SK-N-SH (cell line): Measurements from ENCODE around the gene ANLN.
"Not testable (repeated sequence)": the region's sequence is repeated elsewhere in the genome, so short reads cannot be mapped to it uniquely, and the experiment has no call there.

ENCODE experiments used
- CHD2 ChIP-seq: fragments of 150-350 bp; IDR thresholded peaks from 2 replicates; pipeline ENCODE4 v1.6.1; 2018; ENCODE audit warnings: low read length; ENCODE audit not compliant: partially characterized antibody
- ELF1 ChIP-seq: IDR thresholded peaks from 2 replicates; pipeline ENCODE4 v1.4.0; 2012
- FOSL2 ChIP-seq: IDR thresholded peaks from 2 replicates; pipeline ENCODE4 v1.4.0; 2012; ENCODE audit warnings: low read depth, mild to moderate bottlenecking, moderate library complexity, borderline replicate concordance
- GABPA ChIP-seq: IDR thresholded peaks from 2 replicates; pipeline ENCODE4 v1.4.0; 2012; ENCODE audit warnings: low read depth, mild to moderate bottlenecking
- NFIC ChIP-seq: IDR thresholded peaks from 2 replicates; pipeline ENCODE4 v1.4.0; 2012; ENCODE audit warnings: borderline replicate concordance
- RAD21 ChIP-seq: IDR thresholded peaks from 2 replicates; pipeline ENCODE4 v1.6.1; 2012; ENCODE audit warnings: mild to moderate bottlenecking, low read length
- RCOR1 ChIP-seq: fragments of 150-350 bp; IDR thresholded peaks from 2 replicates; pipeline ENCODE4 v1.6.1; 2017; ENCODE audit warnings: antibody characterized with exemption, low read length
- RFX5 ChIP-seq: IDR thresholded peaks from 2 replicates; pipeline ENCODE4 v1.6.1; 2012; ENCODE audit warnings: mild to moderate bottlenecking, improper control_type of control experiment, low read length
- SIN3A ChIP-seq: IDR thresholded peaks from 2 replicates; pipeline ENCODE4 v1.6.1; 2012; ENCODE audit warnings: low read depth, mild to moderate bottlenecking, low read length, moderate library complexity, borderline replicate concordance
- TAF1 ChIP-seq: IDR thresholded peaks from 2 replicates; pipeline ENCODE4 v1.6.1; 2012; ENCODE audit warnings: low read depth, mild to moderate bottlenecking, low read length, moderate library complexity, borderline replicate concordance
- TF ChIP-seq, protein P1 (sequence below): IDR thresholded peaks from 2 replicates; pipeline ENCODE4 v1.6.1; 2012; ENCODE audit warnings: mild to moderate bottlenecking, low read depth, low read length, moderate library complexity
- TF ChIP-seq, protein P2 (sequence below): IDR thresholded peaks from 2 replicates; pipeline ENCODE4 v1.4.0; 2012; ENCODE audit warnings: low read depth
- TF ChIP-seq, protein P3 (sequence below): fragments of 200-600 bp; sonication (generic); IDR thresholded peaks from 2 replicates; pipeline ENCODE4 v1.6.1; 2017; ENCODE audit warnings: antibody characterized with exemption, mild to moderate bottlenecking, moderate library complexity

DNA sequence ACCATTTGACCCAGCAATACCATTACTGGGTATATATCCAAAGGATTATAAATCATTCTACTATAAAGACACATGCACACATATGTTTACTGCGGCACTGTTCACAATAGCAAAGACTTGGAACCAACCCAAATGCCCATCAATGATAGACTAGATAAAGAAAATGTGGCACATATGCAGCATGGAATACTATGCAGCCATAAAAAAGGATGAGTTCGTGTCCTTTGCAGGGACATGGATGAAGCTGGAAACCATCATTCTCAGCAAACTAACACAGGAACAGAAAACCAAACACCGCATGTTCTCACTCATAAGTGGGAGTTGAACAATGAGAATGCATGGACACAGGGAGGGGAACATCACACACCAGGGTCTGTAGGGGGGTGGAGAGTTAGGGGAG is 6.4 kb upstream of the ANLN start:
- TF ChIP-seq, protein P1, sequence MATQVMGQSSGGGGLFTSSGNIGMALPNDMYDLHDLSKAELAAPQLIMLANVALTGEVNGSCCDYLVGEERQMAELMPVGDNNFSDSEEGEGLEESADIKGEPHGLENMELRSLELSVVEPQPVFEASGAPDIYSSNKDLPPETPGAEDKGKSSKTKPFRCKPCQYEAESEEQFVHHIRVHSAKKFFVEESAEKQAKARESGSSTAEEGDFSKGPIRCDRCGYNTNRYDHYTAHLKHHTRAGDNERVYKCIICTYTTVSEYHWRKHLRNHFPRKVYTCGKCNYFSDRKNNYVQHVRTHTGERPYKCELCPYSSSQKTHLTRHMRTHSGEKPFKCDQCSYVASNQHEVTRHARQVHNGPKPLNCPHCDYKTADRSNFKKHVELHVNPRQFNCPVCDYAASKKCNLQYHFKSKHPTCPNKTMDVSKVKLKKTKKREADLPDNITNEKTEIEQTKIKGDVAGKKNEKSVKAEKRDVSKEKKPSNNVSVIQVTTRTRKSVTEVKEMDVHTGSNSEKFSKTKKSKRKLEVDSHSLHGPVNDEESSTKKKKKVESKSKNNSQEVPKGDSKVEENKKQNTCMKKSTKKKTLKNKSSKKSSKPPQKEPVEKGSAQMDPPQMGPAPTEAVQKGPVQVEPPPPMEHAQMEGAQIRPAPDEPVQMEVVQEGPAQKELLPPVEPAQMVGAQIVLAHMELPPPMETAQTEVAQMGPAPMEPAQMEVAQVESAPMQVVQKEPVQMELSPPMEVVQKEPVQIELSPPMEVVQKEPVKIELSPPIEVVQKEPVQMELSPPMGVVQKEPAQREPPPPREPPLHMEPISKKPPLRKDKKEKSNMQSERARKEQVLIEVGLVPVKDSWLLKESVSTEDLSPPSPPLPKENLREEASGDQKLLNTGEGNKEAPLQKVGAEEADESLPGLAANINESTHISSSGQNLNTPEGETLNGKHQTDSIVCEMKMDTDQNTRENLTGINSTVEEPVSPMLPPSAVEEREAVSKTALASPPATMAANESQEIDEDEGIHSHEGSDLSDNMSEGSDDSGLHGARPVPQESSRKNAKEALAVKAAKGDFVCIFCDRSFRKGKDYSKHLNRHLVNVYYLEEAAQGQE: not testable (repeated sequence)
- TF ChIP-seq RCOR1, ELF1, GABPA, CHD2, TAF1, SIN3A, RAD21, NFIC, FOSL2, RFX5: not testable (repeated sequence)
- TF ChIP-seq, protein P2, sequence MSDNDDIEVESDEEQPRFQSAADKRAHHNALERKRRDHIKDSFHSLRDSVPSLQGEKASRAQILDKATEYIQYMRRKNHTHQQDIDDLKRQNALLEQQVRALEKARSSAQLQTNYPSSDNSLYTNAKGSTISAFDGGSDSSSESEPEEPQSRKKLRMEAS: not testable (repeated sequence)
- TF ChIP-seq, protein P3, sequence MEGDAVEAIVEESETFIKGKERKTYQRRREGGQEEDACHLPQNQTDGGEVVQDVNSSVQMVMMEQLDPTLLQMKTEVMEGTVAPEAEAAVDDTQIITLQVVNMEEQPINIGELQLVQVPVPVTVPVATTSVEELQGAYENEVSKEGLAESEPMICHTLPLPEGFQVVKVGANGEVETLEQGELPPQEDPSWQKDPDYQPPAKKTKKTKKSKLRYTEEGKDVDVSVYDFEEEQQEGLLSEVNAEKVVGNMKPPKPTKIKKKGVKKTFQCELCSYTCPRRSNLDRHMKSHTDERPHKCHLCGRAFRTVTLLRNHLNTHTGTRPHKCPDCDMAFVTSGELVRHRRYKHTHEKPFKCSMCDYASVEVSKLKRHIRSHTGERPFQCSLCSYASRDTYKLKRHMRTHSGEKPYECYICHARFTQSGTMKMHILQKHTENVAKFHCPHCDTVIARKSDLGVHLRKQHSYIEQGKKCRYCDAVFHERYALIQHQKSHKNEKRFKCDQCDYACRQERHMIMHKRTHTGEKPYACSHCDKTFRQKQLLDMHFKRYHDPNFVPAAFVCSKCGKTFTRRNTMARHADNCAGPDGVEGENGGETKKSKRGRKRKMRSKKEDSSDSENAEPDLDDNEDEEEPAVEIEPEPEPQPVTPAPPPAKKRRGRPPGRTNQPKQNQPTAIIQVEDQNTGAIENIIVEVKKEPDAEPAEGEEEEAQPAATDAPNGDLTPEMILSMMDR: not testable (repeated sequence)
